Stimulated activated naive CD4-positive, alpha-beta T cell (primary cell): ENCODE data around the gene NHLRC2.

ENCODE experiments used
- DNase-seq, 6 experiments: peaks; one replicate each; lab custom pipeline; 2025; lab: John Stamatoyannopoulos, UW

The NHLRC2 gene

DNA sequence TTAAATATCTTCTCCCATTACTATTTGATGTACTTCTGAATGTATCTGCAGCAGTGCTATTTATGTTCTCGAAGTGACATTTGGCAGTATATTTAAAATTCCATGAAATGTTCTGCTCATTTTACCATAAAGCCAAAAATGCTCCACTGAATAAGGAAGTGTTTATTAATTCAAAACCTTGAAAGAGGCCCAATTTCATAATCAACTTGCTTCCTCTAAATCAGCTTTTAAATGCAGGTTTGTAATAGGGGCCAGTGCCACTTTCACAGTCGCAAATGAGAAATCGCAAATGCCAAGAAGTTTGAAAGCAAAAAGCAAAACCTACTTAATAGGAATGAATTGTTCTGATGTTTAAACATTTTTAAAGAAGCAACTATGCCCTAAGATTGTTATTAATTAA is 11.4 kb downstream of the NHLRC2 start:
- no peak for DNase-seq

DNA sequence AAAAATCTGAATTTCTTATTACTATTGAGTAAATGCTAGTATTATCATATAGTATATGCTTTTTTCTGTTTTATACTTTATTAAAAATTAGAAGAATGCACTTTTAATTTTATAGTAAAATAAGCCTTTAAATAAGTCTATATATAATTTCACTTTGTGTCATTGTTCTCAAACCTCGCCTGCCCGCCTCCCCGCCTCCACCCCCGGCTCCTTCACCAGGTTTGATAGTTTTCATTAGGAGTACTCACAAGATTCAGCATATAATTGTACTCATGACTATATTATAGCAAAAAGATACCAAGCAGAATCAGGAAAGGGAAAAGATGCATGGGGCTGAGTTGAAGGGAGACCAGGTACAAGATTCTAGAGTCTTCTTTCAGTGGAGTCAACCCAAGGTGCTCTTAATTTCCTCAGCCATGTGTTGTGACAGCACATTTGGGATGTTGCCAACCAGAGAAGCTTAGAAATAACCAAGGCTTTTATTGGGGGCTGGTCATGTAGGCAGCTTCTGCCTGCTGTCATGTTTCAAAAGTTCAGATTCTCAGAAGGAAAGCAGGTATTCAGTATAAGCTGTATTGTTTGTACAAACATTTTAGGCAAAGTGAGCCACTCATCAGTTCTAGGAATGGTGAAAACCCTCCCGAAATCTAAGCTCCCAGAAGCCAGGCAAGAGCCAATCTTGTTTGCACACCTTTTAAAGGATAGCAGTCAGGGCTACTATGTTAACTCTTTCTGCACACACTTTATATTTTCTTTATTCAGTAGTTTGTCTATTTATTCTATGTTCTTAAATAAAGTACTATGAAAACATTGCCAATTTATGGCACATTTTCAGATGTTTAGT is 12.3 kb downstream of the NHLRC2 start:
- no peak for DNase-seq

DNA sequence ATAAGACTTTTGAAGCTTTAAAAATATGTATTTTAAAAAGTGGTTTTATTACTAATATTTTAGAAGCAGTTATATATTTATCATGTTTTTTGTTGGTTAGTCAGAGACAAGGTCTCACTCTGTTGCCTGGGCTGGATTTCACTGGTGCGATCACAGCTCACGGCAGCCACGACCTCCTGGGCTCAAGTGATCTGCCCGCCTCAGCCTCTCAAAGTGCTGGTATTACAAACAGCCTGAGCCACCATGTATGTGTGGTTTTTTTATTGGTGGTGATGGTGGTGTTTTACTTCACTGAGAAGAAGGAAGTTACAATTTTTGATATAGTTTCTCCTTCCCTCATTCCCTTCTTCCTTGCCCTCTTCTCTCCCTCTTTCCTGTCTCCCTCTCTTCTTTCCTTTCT is 13.4 kb downstream of the NHLRC2 start:
- DNase-seq = no peak

DNA sequence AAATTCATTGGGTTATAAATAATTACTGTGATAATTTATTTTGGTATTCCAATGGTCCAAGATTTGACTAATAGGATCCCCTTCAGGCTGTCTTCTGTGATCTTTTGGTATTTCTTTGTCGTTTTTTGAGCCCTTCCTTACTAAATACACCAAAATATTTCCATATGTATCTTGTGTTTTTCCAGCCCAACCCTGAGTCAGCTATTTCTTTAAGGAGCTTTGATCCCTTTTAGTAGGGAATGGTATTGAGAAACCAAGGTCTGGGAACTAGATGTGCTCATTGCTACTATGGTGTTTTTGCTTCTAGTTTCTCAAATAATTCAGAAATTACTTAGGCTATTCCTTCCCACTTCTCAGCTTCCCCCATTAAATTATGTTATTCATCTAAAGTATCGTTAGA is 15.3 kb downstream of the NHLRC2 start:
- DNase-seq = no peak

DNA sequence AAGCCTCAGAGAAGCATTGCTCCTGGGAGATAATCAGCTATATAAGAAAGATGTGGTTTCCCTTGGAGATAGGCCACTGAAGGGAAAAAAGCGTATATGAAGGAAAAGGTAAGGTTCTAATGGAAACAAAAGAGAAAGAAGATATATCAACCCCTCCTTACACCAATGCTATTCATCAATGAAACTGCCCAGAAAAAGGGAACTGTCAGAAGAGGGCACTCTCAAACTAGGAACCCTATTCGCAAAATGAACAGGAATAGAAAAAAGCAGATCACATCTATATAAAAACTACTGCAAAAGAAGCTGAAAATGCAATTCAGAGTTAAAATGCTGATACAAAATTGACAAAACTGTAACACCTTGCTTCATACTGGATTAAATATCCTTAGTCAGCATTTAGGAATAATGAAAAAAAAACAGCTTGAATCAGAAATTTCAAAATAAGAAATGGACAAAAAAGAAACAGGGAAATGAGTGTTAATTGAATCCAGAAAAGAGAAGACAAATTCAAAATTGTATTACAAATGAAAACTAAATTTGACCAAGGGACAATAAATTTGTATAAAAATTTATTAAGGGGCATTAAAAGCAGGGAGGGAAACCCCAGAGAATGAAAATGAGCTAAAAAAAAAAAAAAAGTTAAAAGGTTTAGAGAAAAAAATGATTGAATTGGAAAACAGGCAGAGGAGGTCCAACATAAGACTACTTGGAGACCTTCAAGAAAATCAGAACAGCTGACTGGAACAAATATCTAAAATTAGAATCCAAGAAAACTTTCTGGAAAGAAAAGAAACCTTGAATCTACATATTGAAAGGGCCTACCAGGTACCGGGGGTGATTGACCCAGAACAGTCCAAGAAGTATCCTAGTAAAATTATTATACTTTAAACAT is 17.9 kb downstream of the NHLRC2 start:
- DNase-seq = no peak

DNA sequence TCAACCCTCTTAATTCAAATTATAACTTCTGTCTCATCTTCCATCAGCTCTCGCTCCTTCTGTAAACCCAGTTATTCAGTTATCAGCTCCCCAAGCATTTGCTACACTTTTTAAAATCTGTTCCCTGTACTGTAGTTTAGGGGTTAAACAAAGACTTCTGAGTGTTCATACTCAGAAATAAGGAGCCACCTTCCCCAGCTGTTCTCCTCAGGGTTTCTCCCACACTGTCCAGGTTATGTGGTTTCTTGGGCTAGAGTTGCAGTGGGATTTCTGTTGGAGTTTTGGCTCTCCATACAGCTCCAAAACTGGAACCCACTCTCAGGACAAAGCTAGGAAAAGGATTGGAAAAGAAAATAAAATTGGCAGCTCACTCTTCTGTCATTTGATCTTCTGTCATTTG is 20.8 kb downstream of the NHLRC2 start:
- no peak for DNase-seq

DNA sequence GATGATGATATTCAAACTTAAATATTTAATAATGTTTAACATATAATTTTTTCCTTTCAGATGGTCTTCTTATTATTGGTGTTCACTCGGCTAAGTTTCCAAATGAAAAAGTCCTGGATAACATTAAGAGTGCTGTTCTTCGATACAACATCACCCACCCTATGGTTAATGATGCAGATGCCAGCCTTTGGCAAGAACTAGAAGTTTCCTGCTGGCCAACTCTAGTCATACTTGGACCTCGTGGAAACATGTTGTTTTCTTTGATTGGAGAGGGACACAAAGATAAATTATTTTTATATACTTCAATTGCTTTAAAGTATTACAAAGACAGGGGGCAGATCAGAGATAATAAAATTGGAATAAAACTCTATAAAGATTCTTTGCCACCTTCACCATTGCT is 22.0 kb downstream of the NHLRC2 start:
- no peak for DNase-seq

DNA sequence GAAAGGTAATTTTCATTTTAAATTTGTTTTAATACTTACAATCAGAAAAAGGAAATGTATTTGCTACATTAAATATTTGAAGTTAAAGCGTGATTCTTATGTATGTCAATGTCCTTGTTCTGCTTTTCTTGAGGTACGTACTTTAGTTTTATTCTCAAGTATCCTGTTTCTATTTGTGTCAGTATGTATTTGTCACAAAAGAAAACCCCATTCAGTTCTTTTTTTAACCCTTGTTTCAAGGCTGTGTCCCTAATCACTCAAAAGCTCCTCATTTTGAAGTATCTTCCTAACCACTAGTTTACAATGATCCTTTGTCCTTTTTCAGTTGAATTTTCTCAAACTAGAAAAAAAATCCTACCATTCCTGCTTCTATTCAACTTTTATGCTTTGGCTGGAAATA is 25.2 kb downstream of the NHLRC2 start:
- DNase-seq = no peak

DNA sequence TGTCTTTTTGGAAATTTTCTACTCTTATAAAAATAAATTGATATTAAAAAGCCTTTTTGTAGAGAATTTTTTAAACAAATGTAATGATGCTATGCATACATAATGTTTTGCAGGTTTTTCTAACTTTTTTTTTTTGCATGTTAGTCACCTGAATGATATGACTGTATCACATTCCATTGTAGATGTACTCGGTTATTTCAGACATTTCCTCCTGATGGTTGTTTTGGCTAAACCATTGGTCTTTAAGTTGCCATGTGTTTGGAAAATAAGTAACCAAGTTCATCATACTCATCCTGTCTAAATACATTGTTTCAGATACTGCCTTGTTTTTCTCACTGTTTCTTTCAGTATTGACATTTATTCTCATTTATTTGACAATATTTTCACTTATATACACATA is 25.8 kb downstream of the NHLRC2 start:
- no peak for DNase-seq

DNA sequence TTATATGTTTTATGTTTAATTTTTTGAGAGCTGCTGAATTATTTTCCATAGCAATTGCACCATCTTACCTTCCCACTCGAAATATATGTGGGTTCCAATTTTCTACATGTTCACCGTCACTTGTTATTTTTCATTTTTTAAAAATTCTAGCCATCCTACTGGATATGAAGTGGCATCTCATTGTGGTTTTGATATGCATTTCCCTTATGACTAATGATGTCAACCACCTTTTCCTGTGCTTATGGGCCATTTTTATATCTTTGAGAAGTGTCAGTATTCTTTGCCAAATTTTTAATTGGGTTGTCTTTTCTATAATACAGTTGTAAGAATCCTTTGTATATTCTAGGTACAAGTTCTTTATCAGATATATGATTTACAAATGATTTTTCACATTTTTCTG is 27.8 kb downstream of the NHLRC2 start:
- DNase-seq = no peak

DNA sequence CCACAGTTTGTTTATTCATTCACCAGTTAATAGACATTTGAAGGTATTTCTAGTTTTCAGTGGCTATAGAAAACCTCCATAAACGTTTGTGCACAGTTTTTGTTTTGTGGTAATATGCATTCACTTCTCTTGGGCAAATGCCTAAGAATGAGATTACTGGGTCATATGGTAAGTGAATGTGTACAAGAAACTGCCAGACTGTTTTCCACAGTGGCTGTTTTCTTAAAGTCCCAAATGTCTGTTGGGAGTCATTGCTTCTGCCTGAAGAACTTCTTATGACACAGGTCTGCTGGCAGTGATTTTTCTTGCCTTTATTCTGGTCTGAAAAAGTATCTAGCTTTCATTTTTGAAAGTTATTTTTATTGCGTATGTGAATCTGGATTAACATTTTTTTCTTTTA is 35.5 kb downstream of the NHLRC2 start:
- no peak for DNase-seq

DNA sequence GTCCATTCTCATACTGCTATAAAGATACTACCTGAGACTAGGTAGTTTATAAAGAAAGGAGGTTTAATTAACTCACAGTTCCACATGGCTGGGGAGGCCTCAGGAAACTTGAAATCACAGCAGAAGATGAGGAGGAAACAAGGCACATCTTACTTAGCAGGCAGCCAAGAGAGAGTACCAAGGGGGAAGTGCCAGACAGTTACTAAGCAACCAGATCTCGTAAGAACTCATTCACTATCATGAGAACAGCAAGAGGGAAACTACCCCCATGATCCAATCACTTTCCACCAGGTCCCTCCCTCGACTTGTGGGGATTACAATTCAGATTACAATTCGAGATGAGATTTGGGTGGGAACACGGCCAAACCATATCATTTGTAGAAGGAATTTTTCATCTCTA is 36.3 kb downstream of the NHLRC2 start:
- no peak for DNase-seq

DNA sequence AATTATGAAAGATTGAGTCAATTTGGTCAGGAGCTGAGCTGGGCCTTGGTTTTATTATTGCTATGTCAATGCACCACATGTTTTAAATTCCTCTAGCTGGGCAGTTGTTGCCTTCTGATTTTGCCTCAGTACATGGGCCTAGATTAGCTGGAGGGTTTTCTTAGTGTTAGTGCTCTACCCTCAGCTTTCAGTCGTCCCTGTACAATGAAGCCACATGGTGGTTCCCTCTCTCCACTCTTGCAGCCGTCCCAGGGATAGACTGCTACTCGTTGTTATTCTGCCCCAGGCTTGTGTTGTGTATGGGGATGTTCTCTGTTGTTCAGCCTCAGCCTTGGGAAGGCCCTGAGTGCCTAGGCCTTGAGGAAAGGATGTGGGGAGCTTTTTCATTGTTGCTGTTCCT is 37.0 kb downstream of the NHLRC2 start:
- DNase-seq = no peak

DNA sequence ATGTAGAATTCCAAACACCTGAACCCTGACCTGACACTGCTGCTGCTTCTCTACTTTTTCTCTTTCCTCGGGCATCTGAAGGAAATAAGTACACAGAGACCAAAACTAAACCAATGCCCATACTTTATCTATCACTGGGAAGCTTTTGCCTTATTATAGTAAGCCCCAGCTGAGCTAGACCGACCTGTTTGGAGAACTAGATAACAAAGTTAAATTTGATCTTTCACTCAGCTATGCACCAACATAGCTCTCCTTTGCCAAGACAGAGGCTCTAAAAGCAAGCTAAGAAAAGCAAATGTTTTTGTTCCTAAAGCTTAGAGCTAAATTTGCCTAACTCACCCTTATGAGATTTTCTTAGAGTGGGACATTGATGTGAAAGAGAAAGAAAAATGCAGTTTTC is 39.1 kb downstream of the NHLRC2 start:
- no peak for DNase-seq

DNA sequence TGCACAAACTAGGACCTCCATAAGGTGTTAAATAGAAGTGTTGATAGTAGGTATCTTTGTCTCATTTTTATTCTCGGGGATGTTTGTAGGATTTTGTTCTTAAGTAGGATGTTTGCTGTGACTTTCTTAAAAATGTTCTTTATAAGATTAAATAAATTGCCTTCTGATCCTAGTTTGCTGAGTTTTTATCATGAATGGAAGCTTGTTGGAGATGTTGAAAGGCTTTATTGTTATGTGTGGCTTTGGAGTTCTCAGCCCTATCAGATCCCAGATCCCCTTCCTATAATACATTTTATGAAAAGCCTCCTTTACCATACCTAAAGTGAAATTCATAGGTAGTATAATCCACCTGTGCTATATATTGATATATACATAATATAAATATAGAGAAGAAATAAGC is 40.1 kb downstream of the NHLRC2 start:
- no peak for DNase-seq

DNA sequence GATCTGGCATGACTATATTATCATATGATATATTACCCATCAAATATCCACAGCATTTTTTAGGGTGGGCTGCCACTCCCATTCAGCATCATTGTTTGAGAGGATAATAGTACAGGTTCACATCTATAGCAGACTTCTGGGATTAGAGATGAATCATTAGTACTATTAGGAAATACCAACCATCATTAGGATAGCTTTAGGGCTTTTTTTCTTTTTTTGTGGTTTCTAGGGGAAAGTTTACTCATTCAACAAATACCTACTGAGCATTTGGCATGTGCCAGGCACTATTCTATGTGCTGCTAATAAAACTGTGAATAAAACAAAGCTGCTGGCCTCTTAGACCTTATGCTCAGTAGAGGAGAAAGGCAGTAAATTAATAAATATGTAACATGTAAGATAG is 40.6 kb downstream of the NHLRC2 start:
- no peak for DNase-seq

DNA sequence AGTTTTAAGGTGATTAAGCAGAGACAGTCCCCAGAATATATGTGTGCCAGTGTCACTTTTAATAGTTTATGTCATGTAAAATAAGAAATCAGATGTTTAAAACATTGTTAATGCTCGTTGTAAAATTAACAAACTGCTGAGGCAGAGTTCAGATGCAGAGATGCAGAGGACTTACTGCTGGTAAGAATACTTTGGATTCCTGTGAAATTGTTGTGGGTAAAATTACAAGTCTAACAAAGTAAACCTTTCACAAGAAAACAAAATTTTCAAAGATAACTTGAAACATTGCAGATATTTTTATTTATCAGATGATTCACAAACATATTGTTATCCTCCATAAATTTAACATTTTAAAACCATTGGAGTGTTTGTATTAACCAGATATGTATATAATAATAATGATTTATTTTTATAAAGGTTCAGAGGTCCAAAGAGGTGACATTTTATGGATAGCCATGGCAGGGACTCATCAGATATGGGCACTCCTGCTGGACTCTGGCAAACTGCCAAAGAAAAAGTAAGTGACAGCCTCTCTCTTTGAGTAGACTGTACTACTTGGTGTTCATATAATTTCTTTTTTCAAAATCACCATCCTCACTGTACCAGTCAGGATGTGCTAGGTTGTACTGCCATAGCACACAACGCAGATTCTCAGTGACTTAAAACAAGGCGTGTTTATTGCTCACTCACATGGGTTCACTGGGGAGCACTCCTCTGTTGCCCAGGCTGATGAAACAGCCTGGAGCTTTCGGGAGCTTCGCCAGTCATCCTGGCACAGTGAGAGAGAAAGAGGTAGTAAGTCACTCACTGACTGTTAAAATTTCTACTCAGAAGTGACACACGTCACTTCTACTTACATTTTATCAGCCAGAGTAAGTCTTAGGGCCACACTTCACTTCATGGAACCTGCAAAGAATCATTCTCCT is 43.5 kb downstream of the NHLRC2 start:
- DNase-seq = no peak

DNA sequence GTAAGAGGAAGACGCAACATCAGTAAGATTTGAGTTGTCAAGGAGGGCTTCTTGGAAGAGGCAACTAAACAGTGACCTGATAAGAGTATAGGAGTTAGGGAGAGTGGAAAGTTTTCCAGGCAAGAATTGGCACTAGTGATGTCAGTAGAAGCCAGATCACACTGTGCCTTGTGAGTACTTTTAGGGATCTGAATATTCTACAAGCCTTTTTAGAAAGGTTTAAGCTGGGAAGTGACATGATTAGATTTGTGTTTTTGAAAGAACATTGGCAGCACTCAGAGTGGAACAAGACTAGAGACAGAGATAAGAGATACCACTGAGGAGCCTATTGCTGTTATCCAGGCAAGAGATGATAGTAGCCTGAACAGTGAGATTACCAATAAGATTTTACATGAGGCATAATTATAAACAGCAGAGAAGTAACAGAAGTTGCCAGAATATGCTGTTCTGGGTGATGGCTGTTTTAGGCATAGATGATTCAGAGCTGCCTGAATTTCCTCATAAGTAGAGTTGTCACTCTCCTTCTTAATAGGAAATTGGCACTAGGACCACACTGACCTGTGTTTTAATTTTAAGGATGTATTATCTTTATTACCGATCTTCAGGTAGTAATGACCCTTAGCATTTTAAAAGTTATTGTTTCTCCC is 45.6 kb downstream of the NHLRC2 start:
- no peak for DNase-seq

DNA sequence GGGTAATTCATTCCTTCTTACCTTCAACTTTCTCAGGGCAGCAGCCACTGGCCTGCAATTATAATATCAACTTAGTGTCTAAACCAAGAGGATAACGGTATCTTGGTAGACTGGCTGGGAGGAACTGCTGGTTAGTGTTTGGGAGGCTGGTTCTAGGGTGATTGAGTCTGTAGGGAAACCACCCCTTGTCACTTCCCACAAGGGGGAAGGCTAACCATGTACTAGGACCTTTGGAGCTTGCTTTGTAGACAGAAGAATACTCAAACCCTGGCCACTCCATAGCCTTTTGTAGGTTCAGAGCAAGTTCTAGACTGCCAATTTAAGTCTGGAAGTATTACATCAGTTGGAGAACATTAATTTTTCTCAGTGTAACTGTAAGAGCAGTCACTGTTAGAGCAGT is 51.3 kb downstream of the NHLRC2 start:
- no peak for DNase-seq

DNA sequence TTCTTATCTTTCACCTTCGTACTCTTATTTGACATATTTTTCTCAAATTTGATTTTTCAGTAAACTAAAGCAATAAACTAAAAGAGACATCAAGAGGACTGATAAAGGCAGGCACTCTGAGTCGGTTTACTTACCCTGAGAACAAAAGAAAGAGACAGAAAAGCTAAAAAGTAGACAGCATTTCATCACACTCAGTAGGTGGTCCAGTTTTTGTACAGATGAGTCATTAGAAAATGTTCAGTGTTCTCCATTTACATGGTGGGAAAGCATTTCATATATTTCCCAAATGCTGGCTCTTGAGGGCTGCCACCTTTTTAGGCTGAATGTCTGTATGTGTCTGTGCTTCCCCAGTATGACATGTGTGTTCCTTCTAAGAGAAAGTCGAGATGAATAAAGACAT is 52.7 kb downstream of the NHLRC2 start:
- DNase-seq = no peak

DNA sequence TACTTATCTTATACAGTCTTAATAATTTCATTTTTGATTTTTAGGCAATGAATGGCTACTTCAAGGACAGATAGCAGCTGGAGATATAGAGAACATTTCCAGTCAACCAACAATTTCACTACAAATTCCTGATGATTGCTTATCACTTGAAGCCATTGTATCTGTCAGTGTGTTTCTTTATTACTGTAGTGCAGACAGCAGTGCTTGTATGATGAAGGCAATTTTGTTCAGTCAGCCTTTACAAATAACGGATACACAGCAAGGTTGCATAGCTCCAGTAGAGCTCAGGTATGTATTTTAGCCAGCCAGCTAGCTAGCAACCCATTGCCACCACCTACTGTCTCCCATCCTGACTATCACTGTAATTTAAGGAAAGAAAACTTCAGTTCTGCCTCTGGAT is 53.8 kb downstream of the NHLRC2 start:
- no peak for DNase-seq

DNA sequence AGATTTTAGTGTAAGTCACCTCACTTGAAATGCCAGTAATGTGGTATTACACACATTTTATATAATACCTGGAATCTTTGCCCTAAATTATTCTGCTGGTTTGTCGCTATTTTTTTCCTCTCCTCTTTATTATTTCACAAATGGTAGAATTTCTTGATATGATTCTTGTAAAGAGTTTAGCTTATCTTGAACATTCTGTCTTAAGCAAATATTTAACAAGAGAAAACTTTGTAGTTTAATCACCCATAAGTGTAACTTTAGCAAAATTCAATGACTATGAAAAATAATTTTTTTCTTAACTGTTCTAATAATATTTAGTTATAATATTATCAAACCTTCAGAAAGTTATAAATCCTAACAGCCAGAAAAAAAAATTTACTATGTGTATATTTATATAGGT is 56.7 kb downstream of the NHLRC2 start:
- no peak for DNase-seq
